ENCODE data around the gene MLIP. TPM values are rescaled to one million over a fixed set of nuclear protein-coding genes. Genes with fewer than 3 reads are reported as not detected.

MLIP gene
- total RNA-seq, 3 donors from 2014 or later (not counting 1 experiment from before 2014, with no cell fraction given), result not detected

DNA sequence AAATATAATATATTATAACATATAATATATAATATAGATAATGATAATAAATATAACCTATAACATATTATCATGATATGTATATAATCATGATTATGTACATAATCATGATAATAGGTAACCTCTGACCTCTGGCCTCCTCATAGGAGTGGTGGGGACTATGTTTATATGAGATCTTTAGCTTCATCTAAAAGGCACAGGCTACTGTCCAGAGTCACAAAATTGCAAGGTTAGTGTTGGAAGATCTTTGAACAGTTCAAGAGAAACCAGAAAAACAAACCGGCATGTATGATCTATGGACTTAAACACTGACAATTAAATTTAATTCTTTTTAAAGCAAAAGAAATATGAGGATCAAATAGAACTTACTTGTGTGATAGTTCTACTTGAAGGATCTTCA, 141.3 kb downstream of the MLIP start:
- H3K9me3 Mint-ChIP-seq, result peaks cover 6 to 7% of the 10 kb centered on the region in 2 donors
- no peaks in the 10 kb centered on the region for H3K36me3 Mint-ChIP-seq
- Histone ChIP-seq H3K4me3 (ENCODE audit: low read length) (no peak overlapping the region), H3K36me3 (ENCODE audit: control insufficient read depth, insufficient read depth, low read length) (no peaks in the 10 kb centered on the region), H3K27ac (ENCODE audit: low read length) (no peak overlapping the region), H3K27me3 (ENCODE audit: control insufficient read depth, insufficient read depth, low read length) (no peaks in the 10 kb centered on the region), H3K9me3 (ENCODE audit: control insufficient read depth, insufficient read depth, low read length) (no peaks in the 10 kb centered on the region), H3K4me1 (ENCODE audit: control insufficient read depth, insufficient read depth, low read length) (no peaks in the 10 kb centered on the region)
- H3K4me1 Mint-ChIP-seq, result no peaks in the 10 kb centered on the region
- no peaks in the 10 kb centered on the region for H3K27me3 Mint-ChIP-seq (ENCODE audit: low read depth in 2 of 2)
- WGBS (ENCODE audit: insufficient coverage), result no CpG with 5 or more reads among the region's 1 CpG
- H3K4me3 Mint-ChIP-seq, result no peak overlapping the region
- ATAC-seq (no peak), DNase-seq (no peak)
- no peak for TF ChIP-seq CTCF (IDR thresholded peaks at IDR 0.05)
- no peak overlapping the region for H3K27ac Mint-ChIP-seq
- intact Hi-C loops (cut with micrococcal nuclease), result no loop called here

GRCh38 chr6:54252916-54253315, 141.7 kb downstream of the MLIP start:
- Histone ChIP-seq H3K36me3 (ENCODE audit: control insufficient read depth, insufficient read depth, low read length) (no peaks in the 10 kb centered on the region), H3K27me3 (ENCODE audit: control insufficient read depth, insufficient read depth, low read length) (no peaks in the 10 kb centered on the region), H3K9me3 (ENCODE audit: control insufficient read depth, insufficient read depth, low read length) (no peaks in the 10 kb centered on the region), H3K27ac (ENCODE audit: low read length) (no peak overlapping the region), H3K4me1 (ENCODE audit: control insufficient read depth, insufficient read depth, low read length) (no peaks in the 10 kb centered on the region), H3K4me3 (ENCODE audit: low read length) (no peak overlapping the region)
- DNase-seq (no peak), ATAC-seq (no peak)
- H3K4me3 Mint-ChIP-seq, result no peak overlapping the region
- 97% methylated on average over 3 of the region's 4 CpGs for WGBS (ENCODE audit: insufficient coverage)
- H3K36me3 Mint-ChIP-seq, result no peaks in the 10 kb centered on the region
- intact Hi-C loops (cut with micrococcal nuclease), result no loop called here
- no peak for TF ChIP-seq CTCF (IDR thresholded peaks at IDR 0.05)
- peaks cover 6 to 7% of the 10 kb centered on the region in 2 donors for H3K9me3 Mint-ChIP-seq
- H3K4me1 Mint-ChIP-seq, result no peaks in the 10 kb centered on the region
- no peak overlapping the region for H3K27ac Mint-ChIP-seq
- no peaks in the 10 kb centered on the region for H3K27me3 Mint-ChIP-seq (ENCODE audit: low read depth in 2 of 2)

DNA sequence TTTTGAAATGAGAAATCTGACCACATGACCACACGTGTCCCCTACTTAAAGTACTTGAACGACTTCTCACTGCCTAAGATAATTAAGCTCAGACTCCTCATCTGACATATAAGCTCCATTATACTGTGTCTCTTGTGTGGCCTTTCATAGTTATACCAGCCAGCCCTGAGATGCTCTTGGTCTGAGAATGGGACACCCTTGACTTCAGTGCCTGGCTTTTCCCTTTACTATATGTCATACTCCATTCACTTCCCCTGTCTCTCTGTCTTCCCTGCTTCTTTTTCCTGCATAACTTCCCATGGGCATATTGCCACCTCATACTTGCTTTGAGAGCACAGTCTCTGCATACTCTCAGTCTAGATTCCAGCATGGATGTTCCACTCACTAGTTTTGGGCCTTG, 143.6 kb downstream of the MLIP start:
- Histone ChIP-seq H3K4me3 (ENCODE audit: low read length) (no peak overlapping the region), H3K4me1 (ENCODE audit: control insufficient read depth, insufficient read depth, low read length) (no peaks in the 10 kb centered on the region), H3K9me3 (ENCODE audit: control insufficient read depth, insufficient read depth, low read length) (no peaks in the 10 kb centered on the region), H3K27me3 (ENCODE audit: control insufficient read depth, insufficient read depth, low read length) (no peaks in the 10 kb centered on the region), H3K36me3 (ENCODE audit: control insufficient read depth, insufficient read depth, low read length) (no peaks in the 10 kb centered on the region), H3K27ac (ENCODE audit: low read length) (no peak overlapping the region)
- Mint-ChIP-seq H3K27me3 (ENCODE audit: low read depth in 2 of 2) (no peaks in the 10 kb centered on the region), H3K4me3 (no peak overlapping the region), H3K27ac (no peak overlapping the region), H3K36me3 (no peaks in the 10 kb centered on the region), H3K9me3 (peaks cover 5 to 6% of the 10 kb centered on the region in 2 donors), H3K4me1 (no peaks in the 10 kb centered on the region)
- WGBS (ENCODE audit: insufficient coverage), result 80% methylated on average over 2 of the region's 2 CpGs
- DNase-seq, result no peak
- TF ChIP-seq CTCF (IDR thresholded peaks at IDR 0.05), result no peak
- ATAC-seq, result no peak
- intact Hi-C loops (cut with micrococcal nuclease), result no loop called here

GRCh38 chr6:54255886-54256285, 144.6 kb downstream of the MLIP start:
- no peak for TF ChIP-seq CTCF (IDR thresholded peaks at IDR 0.05)
- H3K27me3 Mint-ChIP-seq (ENCODE audit: low read depth in 2 of 2), result no peaks in the 10 kb centered on the region
- no peaks in the 10 kb centered on the region for H3K36me3 Mint-ChIP-seq
- Histone ChIP-seq H3K9me3 (ENCODE audit: control insufficient read depth, insufficient read depth, low read length) (no peaks in the 10 kb centered on the region), H3K4me1 (ENCODE audit: control insufficient read depth, insufficient read depth, low read length) (no peaks in the 10 kb centered on the region), H3K27ac (ENCODE audit: low read length) (no peak overlapping the region), H3K27me3 (ENCODE audit: control insufficient read depth, insufficient read depth, low read length) (no peaks in the 10 kb centered on the region), H3K4me3 (ENCODE audit: low read length) (no peak overlapping the region), H3K36me3 (ENCODE audit: control insufficient read depth, insufficient read depth, low read length) (no peaks in the 10 kb centered on the region)
- H3K9me3 Mint-ChIP-seq, result peaks cover 5 to 6% of the 10 kb centered on the region in 2 donors
- ATAC-seq (no peak), DNase-seq (no peak)
- H3K4me1 Mint-ChIP-seq, result no peaks in the 10 kb centered on the region
- H3K4me3 Mint-ChIP-seq, result no peak overlapping the region
- H3K27ac Mint-ChIP-seq, result no peak overlapping the region
- intact Hi-C loops (cut with micrococcal nuclease), result no loop called here
